Smooth muscle cell (in vitro differentiated cells): ENCODE results near the gene P2RX3. TPM values are rescaled to one million over a fixed set of nuclear protein-coding genes. Genes with fewer than 3 reads are reported as not detected.

Experiments
- DNase-seq: peaks from one replicate; lab custom pipeline; 2025; ENCODE audit not compliant: unreplicated experiment; lab: John Stamatoyannopoulos, UW
- H2AFZ ChIP-seq: fragments of 200-600 bp; sonication (generic); 2 replicates; pipeline ENCODE4 v1.6.0; 2016; ENCODE audit warnings: antibody characterized with exemption, low read depth, mild to moderate bottlenecking
- H3F3A ChIP-seq: fragments of 200-600 bp; sonication (generic); 2 replicates; pipeline ENCODE4 v1.6.0; 2017; ENCODE audit warnings: antibody characterized with exemption, low read depth
- H3K27ac ChIP-seq: fragments of 200-600 bp; sonication (generic); 2 replicates; pipeline ENCODE4 v1.5.1; 2016; ENCODE audit warnings: low read depth, mild to moderate bottlenecking
- H3K27me3 ChIP-seq: fragments of 200-600 bp; sonication (generic); 2 replicates; pipeline ENCODE4 v1.6.1; 2016; ENCODE audit warnings: low read depth, mild to moderate bottlenecking
- H3K36me3 ChIP-seq: fragments of 200-600 bp; sonication (generic); 2 replicates; pipeline ENCODE4 v1.5.1; 2016; ENCODE audit warnings: low read depth
- H3K4me1 ChIP-seq: fragments of 200-600 bp; sonication (generic); 2 replicates; pipeline ENCODE4 v1.5.1; 2016; ENCODE audit warnings: low read depth
- H3K4me2 ChIP-seq: fragments of 200-600 bp; sonication (generic); 2 replicates; pipeline ENCODE4 v1.6.0; 2016; ENCODE audit warnings: mild to moderate bottlenecking
- H3K4me3 ChIP-seq: fragments of 200-600 bp; sonication (generic); 2 replicates; pipeline ENCODE4 v1.5.1; 2016; ENCODE audit warnings: mild to moderate bottlenecking
- H3K79me2 ChIP-seq: fragments of 200-600 bp; sonication (generic); 2 replicates; pipeline ENCODE4 v1.6.0; 2016; ENCODE audit warnings: low read depth, mild to moderate bottlenecking
- H3K9ac ChIP-seq: fragments of 200-600 bp; sonication (generic); 2 replicates; pipeline ENCODE4 v1.6.0; 2016; ENCODE audit warnings: low read depth
- H3K9me3 ChIP-seq: fragments of 200-600 bp; sonication (generic); replicated peaks from 2 replicates; pipeline ENCODE4 v1.5.1; 2016; ENCODE audit warnings: low read depth
- H4K20me1 ChIP-seq: fragments of 200-600 bp; sonication (generic); 2 replicates; pipeline ENCODE4 v1.6.0; 2016; ENCODE audit warnings: low read depth
- WGBS: methylation state at CpG from one replicate; pipeline ENCODE4 v1.1.7; 2016; ENCODE audit warnings: low lambda C conversion rate; 5-methylcytosine and 5-hydroxymethylcytosine counted together
- polyA plus RNA-seq: library from polyadenylated mRNA; unstranded; fragments of >200 nt; fragmentation: Nextera tagmentation; extraction: Ambion mirVana; gene quantifications from 2 replicates; pipeline ENCODE4 v1.2.1, GENCODE V29; 2016
- total RNA-seq: library from RNA; depleted of rRNA; stranded (reverse); fragments of >200 nt; gene quantifications from 2 replicates; pipeline ENCODE4 v1.2.3, GENCODE V29; 2014
- TF ChIP-seq, protein P1 (sequence below): fragments of 200-600 bp; sonication (generic); IDR thresholded peaks from 2 replicates; pipeline ENCODE4 v1.5.1; 2017; ENCODE audit warnings: borderline replicate concordance, mild to moderate bottlenecking, antibody characterized with exemption; ENCODE audit not compliant: insufficient read depth, poor library complexity, severe bottlenecking

P2RX3 gene
- total and polyA plus RNA-seq, 2 experiments from 2014 or later, result 0.19 TPM; not detected in 1

DNA sequence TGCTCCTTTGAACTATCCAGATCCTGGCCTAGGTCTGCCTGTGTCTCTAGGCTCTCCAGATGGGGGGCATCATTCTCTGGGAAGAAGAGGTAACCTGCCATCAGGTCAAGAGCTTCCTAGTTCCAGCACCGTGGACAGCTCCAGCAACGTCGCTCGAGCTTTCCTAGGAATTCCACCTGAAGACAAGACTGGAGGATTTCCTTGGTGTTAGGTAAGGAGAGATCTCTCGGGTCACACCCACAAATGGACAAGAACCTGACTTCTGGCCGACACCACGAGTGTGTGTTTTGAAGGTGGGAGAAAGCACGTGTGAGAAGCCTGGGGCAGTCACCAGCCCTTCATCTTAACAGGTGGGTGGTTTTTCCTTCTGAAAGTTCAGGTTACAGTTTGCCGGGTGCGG is 41.6 kb downstream of the P2RX3 start:
- Histone ChIP-seq H3K9ac (no peak overlapping the region), H3K4me2 (no peak overlapping the region)
- no peak for DNase-seq

DNA sequence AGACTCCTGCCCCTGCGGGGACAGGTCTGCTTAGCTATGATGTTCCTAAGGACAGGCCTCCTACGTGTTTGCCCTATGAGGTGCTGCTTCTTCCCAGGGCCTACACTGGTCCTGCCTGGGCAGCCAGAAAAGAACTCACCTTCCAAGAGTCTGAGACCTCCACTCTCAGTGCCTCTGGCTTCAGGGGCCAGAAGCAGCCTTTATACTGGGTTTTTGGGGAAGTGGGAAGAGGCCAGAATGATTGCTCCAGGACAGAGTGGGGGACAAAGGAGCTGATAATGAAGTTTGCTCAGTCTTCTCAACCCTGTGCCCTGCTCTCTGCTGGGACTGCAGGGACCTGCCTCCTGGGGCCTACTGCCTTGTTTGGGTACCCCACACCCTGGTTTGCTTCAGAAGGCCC is 42.8 kb downstream of the P2RX3 start, which contains the start of gene PRG3:
Gene PRG3 (minus strand): TSS at position 176 of the 400 bp plus-strand sequence. CDS start 442 bp downstream, outside the sequence.
- Histone ChIP-seq H3K9ac (no peak within 1 kb of the TSS), H3K4me2 (no peak within 1 kb of the TSS), H3K4me3 (no peak within 1 kb of the TSS), H3K27me3 (peaks cover 14% of the 10 kb centered on the region), H4K20me1 (no peaks in the 10 kb centered on the region), H3K27ac (no peak within 1 kb of the TSS), H3K79me2 (no peaks in the 10 kb centered on the region), H3K36me3 (no peaks in the 10 kb centered on the region), H2AFZ (no peak within 1 kb of the TSS), H3K9me3 (no peaks in the 10 kb centered on the region), H3K4me1 (no peaks in the 10 kb centered on the region), H3F3A (peaks cover 6% of the 10 kb centered on the region)
- TF ChIP-seq, protein P1, sequence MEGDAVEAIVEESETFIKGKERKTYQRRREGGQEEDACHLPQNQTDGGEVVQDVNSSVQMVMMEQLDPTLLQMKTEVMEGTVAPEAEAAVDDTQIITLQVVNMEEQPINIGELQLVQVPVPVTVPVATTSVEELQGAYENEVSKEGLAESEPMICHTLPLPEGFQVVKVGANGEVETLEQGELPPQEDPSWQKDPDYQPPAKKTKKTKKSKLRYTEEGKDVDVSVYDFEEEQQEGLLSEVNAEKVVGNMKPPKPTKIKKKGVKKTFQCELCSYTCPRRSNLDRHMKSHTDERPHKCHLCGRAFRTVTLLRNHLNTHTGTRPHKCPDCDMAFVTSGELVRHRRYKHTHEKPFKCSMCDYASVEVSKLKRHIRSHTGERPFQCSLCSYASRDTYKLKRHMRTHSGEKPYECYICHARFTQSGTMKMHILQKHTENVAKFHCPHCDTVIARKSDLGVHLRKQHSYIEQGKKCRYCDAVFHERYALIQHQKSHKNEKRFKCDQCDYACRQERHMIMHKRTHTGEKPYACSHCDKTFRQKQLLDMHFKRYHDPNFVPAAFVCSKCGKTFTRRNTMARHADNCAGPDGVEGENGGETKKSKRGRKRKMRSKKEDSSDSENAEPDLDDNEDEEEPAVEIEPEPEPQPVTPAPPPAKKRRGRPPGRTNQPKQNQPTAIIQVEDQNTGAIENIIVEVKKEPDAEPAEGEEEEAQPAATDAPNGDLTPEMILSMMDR, result no peak
- 67% methylated on average over 2 of the region's 2 CpGs for WGBS
- DNase-seq, result no peak

More for the DNA sequence above, 41.6 kb downstream of the P2RX3 start:
- Histone ChIP-seq H3K36me3 (no peaks in the 10 kb centered on the region), H2AFZ (no peak overlapping the region), H4K20me1 (no peaks in the 10 kb centered on the region), H3K9me3 (no peaks in the 10 kb centered on the region), H3K4me3 (no peak overlapping the region), H3K79me2 (no peaks in the 10 kb centered on the region), H3K27me3 (peaks cover 14% of the 10 kb centered on the region), H3F3A (peaks cover 6% of the 10 kb centered on the region), H3K4me1 (no peaks in the 10 kb centered on the region), H3K27ac (no peak overlapping the region)
- TF ChIP-seq, protein P1, result no peak
- 32% methylated on average over 10 of the region's 10 CpGs for WGBS

DNA sequence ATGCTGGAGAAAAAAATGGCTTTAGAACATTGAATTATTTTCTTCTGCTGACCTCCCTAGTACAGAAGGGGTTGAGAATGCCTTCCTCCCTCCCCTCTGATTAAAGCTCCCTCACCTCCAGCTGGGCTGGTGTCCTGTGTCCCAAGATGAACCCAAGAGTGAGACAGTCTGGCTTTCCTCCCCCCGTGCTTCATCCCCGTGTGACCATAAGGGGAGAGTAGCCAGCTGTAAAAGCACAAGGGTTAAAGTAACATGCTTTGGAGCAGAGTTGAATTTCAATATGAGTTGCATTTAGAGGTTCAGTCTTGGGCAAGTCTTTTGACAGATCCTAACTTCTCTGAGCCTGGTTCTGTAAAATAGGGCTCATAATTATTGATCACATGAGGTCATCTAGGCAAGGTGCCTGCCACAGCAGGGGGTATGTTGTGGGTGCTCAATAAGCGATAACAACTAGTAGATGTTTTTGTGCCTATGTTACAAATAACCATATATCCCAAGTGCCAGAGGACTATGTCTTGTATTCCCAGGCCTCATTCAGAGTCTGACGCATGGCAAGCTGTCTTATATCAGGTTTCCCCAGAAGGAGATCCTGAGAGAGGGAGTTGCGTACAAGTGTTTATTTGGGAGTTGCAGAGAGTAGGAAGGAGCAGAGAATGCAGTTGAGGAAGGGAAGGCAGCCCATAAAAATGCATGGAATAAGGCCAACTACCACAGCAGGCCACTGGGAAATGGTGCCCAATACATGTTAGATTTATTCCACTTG is 48.2 kb downstream of the P2RX3 start:
- Histone ChIP-seq H2AFZ (no peak overlapping the region), H3K4me2 (no peak overlapping the region), H3F3A (no peaks in the 10 kb centered on the region), H4K20me1 (no peaks in the 10 kb centered on the region), H3K27me3 (peaks cover 33% of the 10 kb centered on the region), H3K4me3 (no peak overlapping the region), H3K4me1 (no peaks in the 10 kb centered on the region), H3K9ac (no peak overlapping the region), H3K9me3 (no peaks in the 10 kb centered on the region), H3K36me3 (no peaks in the 10 kb centered on the region), H3K27ac (no peak overlapping the region), H3K79me2 (no peaks in the 10 kb centered on the region)
- DNase-seq, result no peak
- WGBS, result 84% methylated on average over 5 of the region's 5 CpGs
- TF ChIP-seq, protein P1, result no peak
